ENCODE results near the gene DTNBP1.

GRCh38 chr6:15531973-15532372 is 130.9 kb downstream of the DTNBP1 start:
- TF ChIP-seq, protein P1, sequence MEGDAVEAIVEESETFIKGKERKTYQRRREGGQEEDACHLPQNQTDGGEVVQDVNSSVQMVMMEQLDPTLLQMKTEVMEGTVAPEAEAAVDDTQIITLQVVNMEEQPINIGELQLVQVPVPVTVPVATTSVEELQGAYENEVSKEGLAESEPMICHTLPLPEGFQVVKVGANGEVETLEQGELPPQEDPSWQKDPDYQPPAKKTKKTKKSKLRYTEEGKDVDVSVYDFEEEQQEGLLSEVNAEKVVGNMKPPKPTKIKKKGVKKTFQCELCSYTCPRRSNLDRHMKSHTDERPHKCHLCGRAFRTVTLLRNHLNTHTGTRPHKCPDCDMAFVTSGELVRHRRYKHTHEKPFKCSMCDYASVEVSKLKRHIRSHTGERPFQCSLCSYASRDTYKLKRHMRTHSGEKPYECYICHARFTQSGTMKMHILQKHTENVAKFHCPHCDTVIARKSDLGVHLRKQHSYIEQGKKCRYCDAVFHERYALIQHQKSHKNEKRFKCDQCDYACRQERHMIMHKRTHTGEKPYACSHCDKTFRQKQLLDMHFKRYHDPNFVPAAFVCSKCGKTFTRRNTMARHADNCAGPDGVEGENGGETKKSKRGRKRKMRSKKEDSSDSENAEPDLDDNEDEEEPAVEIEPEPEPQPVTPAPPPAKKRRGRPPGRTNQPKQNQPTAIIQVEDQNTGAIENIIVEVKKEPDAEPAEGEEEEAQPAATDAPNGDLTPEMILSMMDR (conservative IDR thresholded peaks at IDR 0.05; ENCODE audit: low read depth, low read length), result no peak
- no peak for TF ChIP-seq EZH2 (IDR thresholded peaks at IDR 0.05; ENCODE audit: borderline replicate concordance, low read depth, low read length, poor library complexity, severe bottlenecking)

All from A673 (cell line).